GM21619 (cell line): ENCODE measurements around the gene SLC27A3.
"Not testable (repeated sequence)": the region's sequence is repeated elsewhere in the genome, so short reads cannot be mapped to it uniquely, and the experiment has no call there.

Experiments
- ATAC-seq: cut with Tn5 transposase; IDR thresholded peaks from one replicate; pipeline ENCODE4 v1.9.1; 2021; ENCODE audit not compliant: unreplicated experiment

The SLC27A3 gene

DNA sequence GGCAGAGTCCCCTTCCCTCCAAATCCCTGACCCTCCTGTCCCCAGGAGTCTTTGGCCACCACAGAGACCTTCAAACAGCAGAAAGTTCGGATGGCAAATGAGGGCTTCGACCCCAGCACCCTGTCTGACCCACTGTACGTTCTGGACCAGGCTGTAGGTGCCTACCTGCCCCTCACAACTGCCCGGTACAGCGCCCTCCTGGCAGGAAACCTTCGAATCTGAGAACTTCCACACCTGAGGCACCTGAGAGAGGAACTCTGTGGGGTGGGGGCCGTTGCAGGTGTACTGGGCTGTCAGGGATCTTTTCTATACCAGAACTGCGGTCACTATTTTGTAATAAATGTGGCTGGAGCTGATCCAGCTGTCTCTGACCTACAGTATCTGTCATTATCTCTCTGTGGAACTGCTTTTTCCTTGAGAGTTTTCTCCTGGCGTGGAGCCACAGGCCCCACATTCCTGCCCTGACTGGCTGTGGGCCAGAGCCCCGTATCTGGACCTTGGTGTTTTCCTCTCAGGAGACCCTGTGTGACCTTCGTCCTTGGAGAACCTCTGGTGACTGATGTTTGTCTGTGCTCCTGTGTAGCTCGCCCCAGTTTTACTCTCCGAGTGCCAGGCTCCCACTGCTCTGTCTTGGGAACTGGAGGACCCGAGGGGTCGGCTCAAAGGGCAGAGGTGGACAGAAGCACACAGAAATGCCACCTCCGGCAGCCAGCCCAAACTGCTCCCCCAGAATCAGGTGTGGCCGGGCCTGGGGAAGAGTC is 4.8 kb downstream of the SLC27A3 start:
- no peak for ATAC-seq

DNA sequence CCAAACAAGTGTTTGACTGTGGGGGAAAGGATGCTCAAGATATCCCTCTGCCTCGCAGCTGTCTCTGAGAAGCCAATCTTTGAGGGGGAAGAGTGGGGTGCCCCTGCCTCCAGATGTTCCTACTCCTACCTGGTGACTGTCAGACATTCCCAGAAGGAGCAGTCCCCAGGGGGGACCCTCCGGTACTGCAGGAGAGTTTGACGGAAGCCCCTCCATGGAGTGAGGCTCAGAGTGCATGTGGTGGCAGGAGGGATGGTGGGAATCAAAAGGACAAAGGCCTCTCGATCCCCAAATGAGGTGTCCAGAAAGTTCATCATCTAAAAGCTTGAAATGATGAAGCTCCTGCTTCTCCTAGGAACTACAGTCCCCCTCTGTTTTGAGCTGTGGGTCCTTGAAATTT is 5.3 kb downstream of the SLC27A3 start:
- no peak for ATAC-seq

DNA sequence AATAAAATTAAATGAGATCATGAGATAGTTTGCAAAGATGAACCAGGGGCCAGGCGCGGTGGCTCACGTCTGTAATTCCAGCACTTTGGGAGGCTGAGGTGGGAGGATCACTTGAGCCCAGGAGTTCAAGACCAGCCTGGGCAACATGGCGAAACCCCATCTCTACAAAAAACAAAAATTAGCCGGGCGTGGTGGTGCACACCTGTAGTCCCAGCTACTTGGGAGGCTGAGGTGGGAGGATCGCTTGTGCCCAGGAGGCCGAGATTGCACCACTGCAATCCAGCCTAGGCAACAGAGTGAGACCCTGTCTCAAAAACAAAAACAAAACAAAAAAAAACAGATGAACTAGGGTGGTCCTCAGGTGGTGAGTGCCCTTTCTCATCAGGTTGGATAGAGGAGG is 7.4 kb downstream of the SLC27A3 start:
- not testable (repeated sequence) for ATAC-seq

GRCh38 chr1:153783233-153784190 is 8.3 kb downstream of the SLC27A3 start:
- ATAC-seq = peak; percentile 86

DNA sequence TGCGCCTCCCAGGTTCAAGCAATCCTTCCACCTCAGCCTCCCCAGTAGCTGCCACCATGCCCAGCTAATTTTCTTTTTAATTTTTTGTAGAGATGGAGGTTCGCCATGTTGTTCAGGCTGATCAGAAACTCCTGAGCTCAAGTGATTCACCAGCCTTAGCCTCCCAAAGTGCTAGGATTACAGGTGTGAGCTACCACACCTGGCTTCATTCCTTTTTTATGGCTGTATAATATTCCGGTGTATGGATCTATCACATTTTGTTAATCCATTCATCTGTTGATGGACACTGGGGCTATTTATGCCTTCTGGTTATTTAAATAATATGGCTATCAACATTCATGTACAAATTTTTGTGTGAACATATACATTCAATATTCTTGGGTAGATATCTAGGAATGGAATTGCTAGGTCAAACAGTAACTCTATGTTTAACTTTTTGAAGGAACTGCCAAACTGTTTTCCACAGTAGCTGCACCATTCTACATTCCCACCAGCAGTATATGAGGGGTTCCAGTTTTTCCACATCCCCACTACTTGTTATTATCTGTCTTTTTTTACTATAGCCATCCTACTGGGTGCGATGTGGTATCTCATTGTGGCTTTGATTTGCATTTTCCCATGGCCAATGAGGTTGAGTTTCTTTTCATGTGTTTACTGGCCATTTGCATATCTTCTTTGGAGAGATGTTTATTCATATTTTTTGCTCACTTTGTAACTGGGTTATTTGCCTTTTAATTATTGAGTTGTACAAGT is 11.0 kb downstream of the SLC27A3 start:
- ATAC-seq = no peak

DNA sequence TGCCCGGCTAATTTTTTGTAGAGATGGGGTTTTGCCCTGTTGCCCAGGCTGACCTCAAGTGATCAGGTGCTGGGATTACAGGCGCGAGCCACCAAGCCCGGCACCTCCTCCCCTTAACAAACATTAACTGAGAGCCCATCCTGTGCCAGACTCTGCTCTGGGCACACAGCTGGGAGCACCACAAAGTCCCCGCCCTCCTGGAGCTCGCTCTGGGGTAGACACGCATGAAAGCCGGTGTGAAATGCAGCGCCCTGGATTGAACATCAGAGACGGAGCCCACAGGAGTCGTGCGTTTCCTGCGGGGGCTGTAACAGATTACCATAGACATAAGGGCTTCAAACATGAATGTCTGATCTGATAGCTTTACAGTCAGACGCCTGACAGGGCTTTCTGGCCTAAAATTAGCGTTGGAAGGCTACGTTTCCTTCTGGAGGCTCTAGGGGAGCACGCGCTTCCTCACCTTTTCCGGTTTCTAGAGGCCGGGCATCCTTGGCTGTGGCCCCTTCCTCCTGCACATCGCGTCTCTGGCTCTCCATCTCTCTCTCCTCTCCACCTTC is 14.3 kb downstream of the SLC27A3 start:
- no peak for ATAC-seq

DNA sequence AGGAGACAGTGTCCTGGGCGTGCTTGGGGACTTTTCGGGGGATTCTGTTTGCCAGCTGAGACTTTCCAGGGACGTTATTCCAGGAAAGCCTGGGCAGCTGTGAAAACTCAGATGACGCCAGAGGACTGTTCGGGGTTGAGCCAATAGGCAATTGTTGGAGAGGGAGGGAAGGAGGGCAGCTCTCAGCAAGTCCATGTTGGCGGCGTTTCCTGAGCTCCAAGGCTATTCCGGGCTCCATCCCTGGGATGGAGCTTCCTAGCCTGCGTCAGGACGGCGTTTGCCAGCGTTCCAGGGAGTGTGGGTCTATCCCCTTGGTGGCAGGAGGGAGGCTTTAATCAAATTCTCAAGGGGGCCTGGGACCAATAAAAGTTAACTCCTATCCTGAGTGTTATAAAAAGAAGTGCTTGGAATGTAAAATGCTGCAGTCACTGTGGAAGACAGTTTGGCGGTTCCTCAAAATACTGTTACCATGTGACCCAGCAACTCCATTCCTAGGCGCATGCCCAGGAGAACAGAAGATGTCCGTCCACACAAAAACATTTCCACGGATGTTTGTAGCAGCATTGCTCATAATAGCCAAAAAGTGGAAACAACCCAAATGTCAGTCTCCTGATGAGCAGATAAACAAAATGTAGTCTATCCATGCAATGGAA is 15.2 kb downstream of the SLC27A3 start:
- no peak for ATAC-seq

GRCh38 chr1:153790966-153791647 is 15.9 kb downstream of the SLC27A3 start:
- ATAC-seq = peak; percentile 74

DNA sequence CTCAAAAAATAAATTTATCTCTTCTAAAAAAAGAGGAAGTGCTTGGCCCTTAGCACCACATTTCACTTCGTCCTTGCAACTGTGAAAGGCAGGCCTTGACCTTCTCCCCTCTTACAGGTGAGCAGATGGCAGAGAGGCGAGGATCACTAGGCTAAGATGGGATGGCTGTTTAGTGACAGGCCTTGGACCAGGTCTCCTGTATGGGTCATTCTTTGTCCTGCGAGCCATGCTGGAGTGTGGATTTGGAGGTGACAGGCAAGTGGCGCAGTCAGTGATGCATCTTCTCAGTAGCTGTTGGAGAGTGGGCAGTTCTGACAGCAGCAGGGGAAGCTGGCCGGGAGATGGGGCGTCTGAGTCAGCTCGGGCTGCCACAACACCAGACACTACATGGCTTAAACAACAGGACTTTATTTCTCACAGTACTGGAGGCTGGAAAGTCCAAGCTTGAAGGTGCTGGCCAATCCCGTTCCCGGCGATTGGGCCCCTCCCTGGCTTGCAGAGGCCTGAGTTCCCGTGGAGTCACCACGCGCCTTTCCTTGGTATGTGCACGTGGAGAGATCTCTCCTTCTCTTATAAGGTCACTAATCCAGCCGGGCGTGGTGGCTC is 16.5 kb downstream of the SLC27A3 start:
- ATAC-seq = no peak

GRCh38 chr1:153792631-153793041 is 17.4 kb downstream of the SLC27A3 start:
- no peak for ATAC-seq

DNA sequence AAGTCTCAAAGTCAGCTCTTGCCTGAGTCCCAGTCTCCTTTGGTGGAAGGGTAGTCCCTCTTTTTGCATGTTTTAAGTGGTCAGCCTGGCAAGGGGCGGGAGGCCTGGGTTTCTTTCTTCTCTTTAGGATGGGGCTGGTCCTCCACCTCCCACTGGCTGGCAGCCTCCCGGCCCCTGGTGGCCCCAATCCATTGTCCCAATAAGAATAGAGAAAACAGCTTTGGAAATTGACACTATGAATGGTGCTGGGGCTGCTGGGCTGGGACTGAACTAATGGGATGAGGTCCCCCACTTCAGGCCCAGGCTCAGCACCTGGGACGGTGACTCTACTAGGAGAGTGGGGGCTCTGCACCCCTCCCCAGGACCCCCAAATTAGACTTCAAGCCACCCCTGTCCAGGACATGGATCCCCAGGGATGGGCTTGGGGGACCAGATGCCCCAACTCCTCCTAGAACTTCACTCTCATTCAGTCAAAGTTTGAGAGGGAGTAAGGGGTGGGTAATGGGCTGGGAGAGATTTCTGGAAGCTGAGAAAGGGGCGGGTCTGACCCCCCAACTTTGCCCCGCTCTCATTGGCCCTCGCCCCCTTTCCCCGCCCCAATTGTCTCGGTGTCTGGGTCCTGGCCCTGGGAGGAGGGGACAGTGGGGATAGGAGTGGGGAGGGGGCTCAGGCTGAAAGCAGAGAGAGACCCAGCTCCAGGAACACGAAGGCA is 18.2 kb downstream of the SLC27A3 start:
- ATAC-seq = no peak

DNA sequence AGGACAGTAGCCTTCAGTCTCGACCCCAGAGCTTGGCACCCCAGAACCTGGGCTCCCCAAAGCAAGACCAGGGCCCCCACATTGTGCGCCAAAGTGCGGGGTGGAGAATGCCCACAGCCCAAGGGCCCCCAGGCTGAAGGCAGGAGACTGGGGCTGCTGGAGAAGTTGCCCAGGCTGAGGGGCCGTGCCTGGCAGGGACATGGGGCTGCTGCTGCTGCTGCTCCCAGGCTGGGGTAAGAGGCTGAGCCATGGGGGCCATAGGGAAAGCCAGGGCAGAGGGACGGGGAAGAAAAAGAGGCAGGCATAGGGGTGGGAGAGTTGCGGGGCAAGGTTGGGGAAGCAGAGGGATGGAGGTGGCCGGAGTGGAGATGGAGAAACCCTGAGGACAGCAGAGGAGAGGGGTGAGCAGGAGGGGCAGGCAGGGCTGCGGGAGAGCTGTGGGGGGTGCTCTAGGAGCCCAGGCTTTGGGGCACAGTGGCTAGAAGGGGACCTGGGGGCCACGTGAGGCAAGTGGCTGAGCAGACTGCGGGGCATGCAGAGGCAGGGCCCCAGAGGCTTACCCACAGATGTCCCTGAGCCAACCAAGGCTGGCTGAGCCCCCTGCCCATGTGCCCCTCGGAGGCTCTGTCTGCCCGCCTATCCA is 18.9 kb downstream of the SLC27A3 start:
- no peak for ATAC-seq

GRCh38 chr1:153794624-153795329 is 19.6 kb downstream of the SLC27A3 start:
- no peak for ATAC-seq

DNA sequence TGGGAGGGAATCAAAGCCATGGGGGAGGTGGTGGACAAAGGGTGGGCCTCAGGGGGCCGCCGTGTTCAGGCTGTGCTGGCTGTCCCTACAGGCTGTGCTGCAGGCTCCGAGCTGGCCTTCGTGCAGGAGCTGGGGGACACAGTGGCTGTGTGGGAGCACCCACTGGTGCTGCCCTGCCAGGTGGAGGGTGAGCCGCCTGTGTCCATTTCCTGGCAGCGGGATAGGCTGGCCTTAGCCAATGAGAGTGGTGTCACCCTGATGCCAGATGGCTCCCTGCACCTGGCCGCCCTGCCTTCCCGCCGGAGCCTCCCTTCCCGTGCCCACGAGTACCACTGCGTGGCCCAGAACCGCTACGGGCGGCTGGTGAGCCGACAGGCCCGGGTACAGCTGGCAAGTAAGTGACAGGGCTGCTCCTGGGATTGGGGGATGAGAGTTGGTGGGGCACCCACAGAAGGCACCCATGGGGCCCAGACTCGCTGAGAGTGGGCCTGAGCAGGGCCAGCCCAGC is 20.2 kb downstream of the SLC27A3 start:
- no peak for ATAC-seq

DNA sequence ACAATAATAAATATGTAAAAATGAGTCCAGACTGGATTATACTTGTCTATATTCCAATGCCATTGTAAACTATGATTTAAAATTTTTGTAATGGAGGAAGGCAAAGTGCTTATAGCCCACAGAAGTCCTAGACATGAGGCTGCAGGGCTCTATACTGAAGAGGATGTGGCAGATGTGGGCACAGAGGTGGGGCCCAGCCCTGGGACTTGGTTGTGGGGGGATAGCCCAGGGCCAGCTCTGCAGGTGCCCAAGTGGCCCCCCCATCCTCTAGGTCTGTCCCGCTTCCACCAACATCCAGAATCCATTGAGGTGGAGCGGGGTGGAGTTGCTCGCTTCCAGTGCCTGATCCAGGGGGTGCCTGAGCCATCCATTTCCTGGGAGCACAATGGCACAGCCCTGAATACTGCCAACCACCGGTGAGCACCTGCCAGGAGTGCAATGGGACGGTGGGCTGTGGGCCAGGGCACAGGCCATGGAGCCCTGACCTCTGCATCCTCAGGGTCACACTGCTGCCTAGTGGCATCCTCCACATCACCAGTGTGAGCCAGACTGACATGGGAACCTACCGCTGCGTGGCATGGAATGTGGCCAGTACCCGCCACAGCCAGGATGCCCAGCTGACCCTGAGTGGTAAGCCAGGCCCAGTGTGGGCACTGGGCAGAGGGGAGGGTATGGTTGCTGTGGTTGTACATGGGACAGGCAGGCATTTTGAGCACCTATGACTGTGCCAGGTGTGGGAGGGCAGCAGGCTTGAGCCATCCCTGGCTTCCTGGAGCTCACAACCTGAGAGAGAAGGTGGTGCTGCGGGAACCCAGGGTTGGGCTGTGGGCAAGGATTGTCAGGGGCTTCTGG is 21.0 kb downstream of the SLC27A3 start:
- ATAC-seq = no peak

DNA sequence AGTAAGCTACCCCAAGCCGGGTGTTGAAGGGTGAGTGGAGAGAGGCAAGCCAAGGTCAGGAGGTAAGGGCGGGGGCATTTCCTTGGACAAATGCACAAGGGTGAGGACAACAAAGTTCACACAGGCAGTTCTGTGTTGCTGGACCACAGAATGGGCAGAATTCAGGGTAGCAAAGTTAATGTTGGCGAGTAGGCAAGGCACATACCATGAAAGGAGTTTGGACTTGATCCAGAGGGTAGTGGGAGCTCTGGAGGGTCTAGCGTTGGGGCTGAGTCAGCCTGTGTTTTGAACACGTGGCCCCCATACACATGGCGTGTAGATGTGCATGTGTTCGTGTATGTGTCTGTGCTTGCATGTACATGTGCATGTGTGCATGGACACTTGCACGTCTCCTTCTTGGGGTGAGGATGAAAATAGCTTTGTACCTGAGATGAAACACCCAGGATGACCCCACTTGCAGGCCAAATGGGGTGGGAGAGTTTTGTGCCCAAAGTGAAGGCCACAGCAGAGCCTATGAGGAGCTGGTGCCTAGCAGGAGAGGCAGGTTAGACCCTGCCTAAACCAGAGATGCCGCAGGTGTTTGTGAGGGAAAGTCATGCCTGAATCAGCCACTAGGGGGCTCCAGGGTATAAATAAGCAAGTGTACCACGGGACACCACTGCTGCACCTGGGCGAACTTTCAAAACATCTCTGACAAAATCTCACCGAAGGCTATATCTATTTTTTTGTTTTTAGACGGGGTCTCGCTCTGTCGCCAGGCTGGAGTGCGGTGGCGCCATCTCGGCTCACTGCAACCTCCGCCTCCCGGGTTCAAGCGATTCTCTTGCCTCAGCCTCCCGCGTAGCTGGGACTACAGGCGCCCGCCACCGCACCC is 21.8 kb downstream of the SLC27A3 start:
- ATAC-seq = peak; percentile 66
